SK-N-SH treated with all-trans-retinoic acid at 6 μM for 48 hours (cell line): ENCODE results near the gene ZNRF4.

Source experiments
- ESRRG ChIP-seq: fragments of 250-450 bp; sonication (Bioruptor Pico); IDR thresholded peaks from 2 replicates; pipeline ENCODE4 v1.6.1; 2021; ENCODE audit warnings: mild to moderate bottlenecking
- GLIS3 ChIP-seq: fragments of 250-450 bp; sonication (Bioruptor Pico); IDR thresholded peaks from 2 replicates; pipeline ENCODE4 v1.5.0; 2020; ENCODE audit warnings: mild to moderate bottlenecking, moderate library complexity
- OSR1 ChIP-seq: fragments of 250-450 bp; sonication (Bioruptor Pico); IDR thresholded peaks from 2 replicates; pipeline ENCODE4 v1.8.0; 2022; ENCODE audit warnings: moderate library complexity, mild to moderate bottlenecking, inconsistent platforms
- TOX ChIP-seq: fragments of 250-450 bp; sonication (Bioruptor Pico); IDR thresholded peaks from 2 replicates; pipeline ENCODE4 v1.8.0; 2021; ENCODE audit warnings: mild to moderate bottlenecking, moderate library complexity, borderline replicate concordance
- ZFP30 ChIP-seq: fragments of 450-650 bp; formaldehyde crosslinking; IDR thresholded peaks from 2 replicates; pipeline ENCODE4 v1.5.0; 2022; ENCODE audit warnings: mild to moderate bottlenecking, moderate library complexity
- ZNF565 ChIP-seq: fragments of 450-650 bp; formaldehyde crosslinking; conservative IDR thresholded peaks from 2 replicates; pipeline ENCODE4 v1.5.0; 2020; ENCODE audit warnings: low read depth, mild to moderate bottlenecking, moderate library complexity
- TF ChIP-seq, protein P1 (sequence below): fragments of 250-450 bp; sonication (Bioruptor Pico); IDR thresholded peaks from 2 replicates; pipeline ENCODE4 v1.8.0; 2020; ENCODE audit warnings: mild to moderate bottlenecking, moderate library complexity, borderline replicate concordance
- TF ChIP-seq, protein P2 (sequence below): fragments of 250-450 bp; sonication (Bioruptor Pico); IDR thresholded peaks from 2 replicates; pipeline ENCODE4 v1.5.1; 2020; ENCODE audit warnings: low read depth, mild to moderate bottlenecking, moderate library complexity

DNA sequence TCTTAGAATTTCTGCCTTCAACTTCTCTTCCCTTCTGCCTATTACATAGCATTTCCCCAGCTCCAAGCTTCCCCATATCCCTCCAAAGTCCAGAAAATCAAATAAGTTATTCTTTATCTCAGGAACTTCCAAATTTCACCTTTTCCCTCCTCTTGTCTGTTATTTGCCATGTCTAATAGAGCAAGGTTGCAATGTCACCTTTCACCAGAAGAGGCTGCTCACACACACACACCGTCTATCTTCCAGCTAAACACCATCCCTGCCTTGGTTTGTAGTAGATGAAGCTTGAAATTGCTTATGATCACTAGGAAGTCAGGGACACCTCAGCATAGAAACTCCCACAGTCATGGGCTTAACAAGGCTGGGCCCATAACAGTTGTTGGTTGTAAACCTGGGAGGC is 48.4 kb downstream of the ZNRF4 start:
- no peak for TF ChIP-seq ZFP30 (CRISPR knock-in tag)
- no peak for TF ChIP-seq ZNF565
- no peak for TF ChIP-seq GLIS3 (CRISPR knock-in tag)
- TF ChIP-seq, protein P1, sequence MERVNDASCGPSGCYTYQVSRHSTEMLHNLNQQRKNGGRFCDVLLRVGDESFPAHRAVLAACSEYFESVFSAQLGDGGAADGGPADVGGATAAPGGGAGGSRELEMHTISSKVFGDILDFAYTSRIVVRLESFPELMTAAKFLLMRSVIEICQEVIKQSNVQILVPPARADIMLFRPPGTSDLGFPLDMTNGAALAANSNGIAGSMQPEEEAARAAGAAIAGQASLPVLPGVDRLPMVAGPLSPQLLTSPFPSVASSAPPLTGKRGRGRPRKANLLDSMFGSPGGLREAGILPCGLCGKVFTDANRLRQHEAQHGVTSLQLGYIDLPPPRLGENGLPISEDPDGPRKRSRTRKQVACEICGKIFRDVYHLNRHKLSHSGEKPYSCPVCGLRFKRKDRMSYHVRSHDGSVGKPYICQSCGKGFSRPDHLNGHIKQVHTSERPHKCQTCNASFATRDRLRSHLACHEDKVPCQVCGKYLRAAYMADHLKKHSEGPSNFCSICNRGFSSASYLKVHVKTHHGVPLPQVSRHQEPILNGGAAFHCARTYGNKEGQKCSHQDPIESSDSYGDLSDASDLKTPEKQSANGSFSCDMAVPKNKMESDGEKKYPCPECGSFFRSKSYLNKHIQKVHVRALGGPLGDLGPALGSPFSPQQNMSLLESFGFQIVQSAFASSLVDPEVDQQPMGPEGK (CRISPR knock-in tag): no peak
- no peak for TF ChIP-seq ESRRG (CRISPR knock-in tag)
- TF ChIP-seq OSR1 (CRISPR knock-in tag): no peak
- TF ChIP-seq, protein P2, sequence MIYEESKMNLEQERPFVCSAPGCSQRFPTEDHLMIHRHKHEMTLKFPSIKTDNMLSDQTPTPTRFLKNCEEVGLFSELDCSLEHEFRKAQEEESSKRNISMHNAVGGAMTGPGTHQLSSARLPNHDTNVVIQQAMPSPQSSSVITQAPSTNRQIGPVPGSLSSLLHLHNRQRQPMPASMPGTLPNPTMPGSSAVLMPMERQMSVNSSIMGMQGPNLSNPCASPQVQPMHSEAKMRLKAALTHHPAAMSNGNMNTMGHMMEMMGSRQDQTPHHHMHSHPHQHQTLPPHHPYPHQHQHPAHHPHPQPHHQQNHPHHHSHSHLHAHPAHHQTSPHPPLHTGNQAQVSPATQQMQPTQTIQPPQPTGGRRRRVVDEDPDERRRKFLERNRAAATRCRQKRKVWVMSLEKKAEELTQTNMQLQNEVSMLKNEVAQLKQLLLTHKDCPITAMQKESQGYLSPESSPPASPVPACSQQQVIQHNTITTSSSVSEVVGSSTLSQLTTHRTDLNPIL (CRISPR knock-in tag): no peak
- no peak for TF ChIP-seq TOX (CRISPR knock-in tag)
